Activated CD4-positive, alpha-beta T cell treated with anti-CD3 and anti-CD28 coated beads for 24 hours (primary cell): ENCODE measurements around the gene POLDIP3.
"Not testable (repeated sequence)": the region's sequence is repeated elsewhere in the genome, so short reads cannot be mapped to it uniquely, and the experiment has no call there.

Experiments used
- DNase-seq, 2 donors: peaks; one replicate each; pipeline ENCODE4 v3.0.0-alpha.2; 2020; ENCODE audit warnings: low read depth in 2 of 2

POLDIP3 gene

GRCh38 chr22:42586381-42586780, 28.3 kb downstream of the POLDIP3 start:
- no peak for DNase-seq

GRCh38 chr22:42585096-42585495, 29.6 kb downstream of the POLDIP3 start:
- no peak for DNase-seq

- no peak for DNase-seq
Observed at GRCh38 chr22:42584364-42584940, 30.2 kb downstream of the POLDIP3 start.

GRCh38 chr22:42582987-42583386, 31.7 kb downstream of the POLDIP3 start:
- DNase-seq, result no peak

- peak; percentile 78 to 83 for DNase-seq
Observed at GRCh38 chr22:42581762-42582716, 32.6 kb downstream of the POLDIP3 start.

- DNase-seq, result not testable (repeated sequence)
Observed at GRCh38 chr22:42581194-42581761, 33.4 kb downstream of the POLDIP3 start.

GRCh38 chr22:42580040-42580439, 34.6 kb downstream of the POLDIP3 start:
- DNase-seq, result not testable (repeated sequence)

- no peak for DNase-seq
Observed at GRCh38 chr22:42577623-42578240, 37.0 kb downstream of the POLDIP3 start.

- not testable (repeated sequence) for DNase-seq
Observed at GRCh38 chr22:42577141-42577540, 37.5 kb downstream of the POLDIP3 start.

GRCh38 chr22:42575996-42576574, 38.6 kb downstream of the POLDIP3 start:
- DNase-seq, result not testable (repeated sequence)

- DNase-seq, result not testable (repeated sequence)
Observed at GRCh38 chr22:42574468-42574867, 40.2 kb downstream of the POLDIP3 start.

- DNase-seq, result not testable (repeated sequence)
Observed at GRCh38 chr22:42574046-42574445, 40.6 kb downstream of the POLDIP3 start.

- not testable (repeated sequence) for DNase-seq
Observed at GRCh38 chr22:42571068-42571467, 43.6 kb downstream of the POLDIP3 start.

- not testable (repeated sequence) for DNase-seq
Observed at GRCh38 chr22:42570580-42570979, 44.1 kb downstream of the POLDIP3 start.

- DNase-seq, result not testable (repeated sequence)
Observed at GRCh38 chr22:42567950-42568349, 46.7 kb downstream of the POLDIP3 start.

- no peak for DNase-seq
Observed at GRCh38 chr22:42565956-42566355, 48.7 kb downstream of the POLDIP3 start.

GRCh38 chr22:42564699-42565098, 50.0 kb downstream of the POLDIP3 start:
- DNase-seq, result no peak

GRCh38 chr22:42563943-42564342, 50.7 kb downstream of the POLDIP3 start:
- DNase-seq, result not testable (repeated sequence)

GRCh38 chr22:42562684-42563083, 52.0 kb downstream of the POLDIP3 start:
- DNase-seq, result no peak

GRCh38 chr22:42562279-42562678, 52.4 kb downstream of the POLDIP3 start:
- DNase-seq, result no peak

- DNase-seq, result no peak
Observed at GRCh38 chr22:42561856-42562255, 52.8 kb downstream of the POLDIP3 start.

GRCh38 chr22:42560781-42561180, 53.9 kb downstream of the POLDIP3 start:
- DNase-seq, result no peak
